UCSD-AML1 (cell line): ENCODE measurements around the gene EGR1.
"Not testable (repeated sequence)": the region's sequence is repeated elsewhere in the genome, so short reads cannot be mapped to it uniquely, and the experiment has no call there.

Source experiments
- DNase-seq: peaks from one replicate; lab custom pipeline; 2025; ENCODE audit not compliant: unreplicated experiment; lab: John Stamatoyannopoulos, UW

Gene EGR1

DNA sequence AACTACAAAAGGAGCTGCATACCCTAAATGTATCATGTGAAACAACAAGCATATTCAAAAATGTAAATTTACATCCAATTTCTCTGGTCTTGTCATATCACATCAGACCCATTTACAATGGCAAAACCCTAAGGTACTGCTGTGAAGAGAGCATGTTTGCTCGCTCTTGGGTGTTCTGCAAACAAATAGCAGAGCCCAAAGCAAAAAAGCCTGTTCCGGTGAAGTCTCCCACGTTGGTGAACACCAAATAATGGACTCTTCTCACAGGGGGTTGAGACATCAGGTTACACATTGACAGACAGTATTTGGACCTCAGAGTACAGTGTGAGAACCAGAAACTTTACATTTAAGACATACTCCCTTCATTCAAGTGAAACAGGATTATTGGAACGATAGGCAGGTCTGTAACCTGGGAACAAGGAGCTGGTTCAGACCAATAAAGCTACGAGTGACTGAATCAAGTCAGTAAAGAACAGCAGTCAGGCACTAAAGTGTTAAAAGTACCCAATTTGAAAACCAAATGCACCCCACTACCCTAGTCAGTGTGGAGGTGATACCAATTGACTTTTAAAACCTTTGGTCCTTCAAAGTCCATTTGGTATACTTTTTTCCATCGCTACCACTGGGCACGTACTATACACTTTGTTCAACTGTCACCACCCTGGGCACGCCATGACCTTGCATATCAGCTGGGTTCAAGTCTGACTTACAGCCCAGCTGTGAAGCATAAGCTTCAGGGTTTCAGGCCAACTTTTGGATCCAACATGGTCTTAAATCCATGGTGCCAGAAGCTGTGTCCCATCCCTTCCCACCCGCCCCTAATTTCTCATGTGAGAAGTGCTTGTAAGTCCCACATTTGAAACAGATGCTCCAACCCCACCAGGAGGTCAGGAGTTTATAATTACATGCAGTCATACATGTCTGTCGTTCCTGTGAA lies 41.4 kb downstream of the EGR1 start:
- DNase-seq = no peak

DNA sequence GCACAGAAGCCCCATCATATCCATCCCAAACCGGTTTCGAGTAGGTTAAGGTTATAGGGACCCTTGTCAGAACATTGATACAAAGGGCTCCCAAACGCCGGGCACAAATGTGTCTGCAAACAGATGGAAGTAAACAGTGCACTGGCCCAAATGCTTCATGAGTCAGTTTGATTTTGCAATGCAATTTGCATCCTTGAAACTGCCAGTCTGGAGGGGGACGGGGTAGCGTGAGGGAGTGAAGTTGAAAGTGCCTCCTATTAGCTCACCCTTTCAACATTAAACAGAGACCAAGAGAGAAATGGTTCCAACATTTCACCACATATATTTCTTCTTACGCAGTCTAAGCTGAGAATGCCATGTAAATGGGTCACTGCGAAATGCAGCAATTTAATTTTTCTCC lies 42.2 kb downstream of the EGR1 start:
- not testable (repeated sequence) for DNase-seq

DNA sequence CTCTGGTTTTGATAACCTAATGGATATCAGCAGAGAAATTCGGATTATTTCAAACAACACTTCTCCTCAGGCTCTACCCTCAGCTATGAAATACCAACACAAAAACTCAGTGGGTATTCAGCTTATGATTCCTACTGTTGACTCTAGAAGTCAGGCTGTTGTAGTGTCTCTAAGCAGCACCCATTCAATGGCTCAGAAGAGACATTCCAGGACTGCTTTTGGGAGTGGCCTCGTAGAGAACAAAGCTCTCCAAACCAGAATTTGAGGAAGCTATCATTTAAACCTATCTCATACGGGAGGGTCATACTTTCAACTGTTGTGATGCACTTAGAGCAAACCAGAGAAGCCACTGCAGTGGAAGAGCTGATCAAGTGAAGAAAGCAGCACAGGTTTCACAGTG lies 43.7 kb downstream of the EGR1 start:
- DNase-seq = no peak

DNA sequence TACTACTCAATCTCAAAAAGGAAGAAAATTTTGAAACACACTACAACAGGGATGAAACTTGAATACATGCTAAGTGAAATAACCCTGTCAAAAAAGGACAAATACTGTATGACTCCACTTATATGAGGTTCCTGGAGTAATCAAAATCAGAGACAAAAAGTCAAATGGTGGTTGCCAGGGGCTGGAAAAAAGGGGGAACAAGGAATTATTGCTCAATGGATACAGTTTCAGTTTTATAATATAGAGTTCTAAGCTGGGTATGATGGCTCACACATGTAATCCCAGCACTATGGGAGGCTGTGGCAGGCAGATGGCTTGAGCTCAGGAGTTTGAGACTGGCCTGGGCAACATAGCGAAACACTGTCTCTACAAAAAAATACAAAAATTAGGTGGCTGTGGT lies 48.7 kb downstream of the EGR1 start:
- DNase-seq = no peak

DNA sequence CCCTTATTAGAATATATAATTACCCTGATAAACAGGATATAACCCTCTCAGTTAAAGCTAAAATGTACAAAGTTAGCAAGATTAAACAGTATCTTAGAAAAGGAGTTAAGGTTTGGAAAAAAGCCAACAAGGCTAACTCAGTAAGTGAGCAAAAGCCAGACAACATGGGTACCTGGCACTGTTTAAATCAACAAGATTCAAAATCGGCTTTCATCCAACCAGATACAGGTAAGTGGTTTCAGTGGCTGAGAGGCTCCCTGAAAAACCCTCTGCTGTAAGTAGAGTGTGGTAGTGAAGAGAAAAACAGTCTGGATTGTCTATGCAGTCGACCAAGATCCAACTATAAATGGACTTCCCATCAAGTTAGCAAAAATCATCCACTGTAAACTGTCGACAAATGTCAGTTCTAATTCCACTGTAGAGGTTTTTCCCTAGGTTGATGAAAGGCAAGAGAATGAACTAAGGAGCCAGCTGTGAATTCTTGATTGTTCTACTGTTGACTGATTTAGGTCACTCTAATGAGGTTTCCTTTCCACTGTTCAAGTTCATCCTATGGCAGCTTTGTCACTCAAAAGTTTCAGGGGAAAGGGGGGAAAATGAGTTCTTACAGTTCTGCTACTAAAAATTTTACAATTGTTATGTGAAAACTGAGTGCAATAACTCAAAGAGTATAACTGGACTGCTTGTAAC lies 50.4 kb downstream of the EGR1 start:
- DNase-seq = no peak

DNA sequence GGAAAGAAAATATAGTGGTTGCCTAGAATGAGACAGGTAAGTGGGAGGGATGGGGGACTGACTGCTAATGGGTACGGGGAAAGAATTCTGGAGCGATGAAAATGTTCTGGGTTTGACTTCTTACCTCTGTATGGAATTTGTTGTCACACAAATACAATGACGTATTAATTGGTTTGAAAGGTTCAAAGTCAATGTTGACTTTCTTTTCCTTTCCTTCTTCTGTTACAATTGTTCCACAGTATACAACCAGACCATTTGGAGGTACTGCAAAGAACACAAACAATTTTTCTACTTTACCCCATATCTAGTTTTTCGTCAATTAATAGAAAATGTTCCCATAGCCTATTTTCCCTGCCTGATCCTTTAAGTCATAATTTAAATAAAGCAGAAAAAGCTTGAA lies 52.2 kb downstream of the EGR1 start:
- no peak for DNase-seq
